Loucy (cell line): ENCODE results near the gene NLGN4X.

Experiments used
- H2AFZ ChIP-seq: fragments of 200-600 bp; sonication (generic); 2 replicates; pipeline ENCODE4 v1.6.0; 2016; ENCODE audit warnings: antibody characterized with exemption, mild to moderate bottlenecking, low read length, moderate library complexity
- H3F3A ChIP-seq: fragments of 200-600 bp; 2 replicates; pipeline ENCODE4 v1.6.0; 2016; ENCODE audit warnings: antibody characterized with exemption, low read depth, mild to moderate bottlenecking
- H3K27me3 ChIP-seq: fragments of 200-600 bp; sonication (generic); 2 replicates; pipeline ENCODE4 v1.6.1; 2014; ENCODE audit warnings: low read length, mild to moderate bottlenecking; ENCODE audit not compliant: insufficient read depth, poor library complexity, severe bottlenecking
- H3K36me3 ChIP-seq: fragments of 200-600 bp; sonication (generic); 2 replicates; pipeline ENCODE4 v1.6.1; 2016; ENCODE audit warnings: low read length; ENCODE audit not compliant: insufficient read depth
- H3K4me1 ChIP-seq: fragments of 200-600 bp; sonication (generic); 2 replicates; pipeline ENCODE4 v1.5.1; 2014; ENCODE audit warnings: low read length, mild to moderate bottlenecking; ENCODE audit not compliant: insufficient read depth, poor library complexity, severe bottlenecking
- H3K4me2 ChIP-seq: fragments of 200-600 bp; sonication (generic); 2 replicates; pipeline ENCODE4 v1.6.0; 2014; ENCODE audit warnings: antibody characterized with exemption, low read length, low read depth, mild to moderate bottlenecking; ENCODE audit not compliant: poor library complexity, severe bottlenecking
- H3K4me3 ChIP-seq: fragments of 200-600 bp; sonication (generic); 2 replicates; pipeline ENCODE4 v1.5.1; 2014; ENCODE audit warnings: low read length, mild to moderate bottlenecking, mixed read lengths; ENCODE audit not compliant: poor library complexity, severe bottlenecking
- H3K79me2 ChIP-seq: fragments of 200-600 bp; sonication (generic); 2 replicates; pipeline ENCODE4 v1.6.1; 2014; ENCODE audit warnings: low read length; ENCODE audit not compliant: insufficient read depth
- H3K9ac ChIP-seq: fragments of 200-600 bp; sonication (generic); 2 replicates; pipeline ENCODE4 v1.6.0; 2014; ENCODE audit warnings: mild to moderate bottlenecking, low read depth, low read length, moderate library complexity; ENCODE audit not compliant: poor library complexity, severe bottlenecking
- H3K9me2 ChIP-seq: fragments of 200-600 bp; sonication (generic); replicated peaks from 2 replicates; pipeline ENCODE4 v1.6.1; 2016; ENCODE audit warnings: low read depth, low read length, mixed read lengths
- H3K9me3 ChIP-seq: fragments of 200-600 bp; sonication (generic); 2 replicates; pipeline ENCODE4 v1.6.1; 2014; ENCODE audit warnings: mild to moderate bottlenecking, antibody characterized with exemption, low read length, low read depth; ENCODE audit not compliant: insufficient read depth
- H4K20me1 ChIP-seq: fragments of 200-600 bp; sonication (generic); 2 replicates; pipeline ENCODE4 v1.6.0; 2014; ENCODE audit warnings: antibody characterized with exemption, low read length, mild to moderate bottlenecking; ENCODE audit not compliant: insufficient read depth, poor library complexity, severe bottlenecking
- CTCF ChIP-seq: fragments of 200-600 bp; sonication (generic); conservative IDR thresholded peaks from 2 replicates; pipeline ENCODE4 v1.5.1; 2014; ENCODE audit warnings: mild to moderate bottlenecking, antibody characterized with exemption, low read length
- EZH2phosphoT487 ChIP-seq: fragments of 200-600 bp; IDR thresholded peaks from 2 replicates; pipeline ENCODE4 v1.6.1; 2018; ENCODE audit warnings: antibody characterized with exemption, mild to moderate bottlenecking, moderate library complexity, borderline replicate concordance

Gene NLGN4X

GRCh38 chrX:5979338-5979737 lies 249.3 kb downstream of the NLGN4X start:
- H3K4me1 ChIP-seq: no peaks in the 10 kb centered on the region
- H3F3A ChIP-seq: no peaks in the 10 kb centered on the region
- no peaks in the 10 kb centered on the region for H3K27me3 ChIP-seq
- H3K36me3 ChIP-seq: no peaks in the 10 kb centered on the region
- TF ChIP-seq CTCF (no peak), EZH2phosphoT487 (no peak)
- no peak overlapping the region for H2AFZ ChIP-seq
- no peak overlapping the region for H3K9ac ChIP-seq
- no peaks in the 10 kb centered on the region for H3K79me2 ChIP-seq
- H3K4me2 ChIP-seq: no peak overlapping the region
- H4K20me1 ChIP-seq: no peaks in the 10 kb centered on the region
- H3K9me3 ChIP-seq: no peaks in the 10 kb centered on the region
- H3K4me3 ChIP-seq: no peak overlapping the region
- H3K9me2 ChIP-seq: no peaks in the 10 kb centered on the region

GRCh38 chrX:5976332-5976731 lies 252.3 kb downstream of the NLGN4X start:
- H4K20me1 ChIP-seq: no peaks in the 10 kb centered on the region
- no peaks in the 10 kb centered on the region for H3K27me3 ChIP-seq
- H3K36me3 ChIP-seq: no peaks in the 10 kb centered on the region
- H3K9me2 ChIP-seq: no peaks in the 10 kb centered on the region
- H3K79me2 ChIP-seq: no peaks in the 10 kb centered on the region
- no peaks in the 10 kb centered on the region for H3K9me3 ChIP-seq
- no peak overlapping the region for H3K4me2 ChIP-seq
- H3K9ac ChIP-seq: no peak overlapping the region
- no peaks in the 10 kb centered on the region for H3K4me1 ChIP-seq
- no peak for TF ChIP-seq EZH2phosphoT487
- TF ChIP-seq CTCF: no peak
- H2AFZ ChIP-seq: no peak overlapping the region
- no peaks in the 10 kb centered on the region for H3F3A ChIP-seq
- H3K4me3 ChIP-seq: no peak overlapping the region

- H3K4me1 ChIP-seq: no peaks in the 10 kb centered on the region
- H3K4me2 ChIP-seq: no peak overlapping the region
- H2AFZ ChIP-seq: no peak overlapping the region
Observed at GRCh38 chrX:5971300-5971699, 257.4 kb downstream of the NLGN4X start.

More at GRCh38 chrX:5971300-5971699, 257.4 kb downstream of the NLGN4X start:
- no peaks in the 10 kb centered on the region for H3K36me3 ChIP-seq
- no peaks in the 10 kb centered on the region for H4K20me1 ChIP-seq
- H3K79me2 ChIP-seq: no peaks in the 10 kb centered on the region
- no peak overlapping the region for H3K4me3 ChIP-seq
- no peaks in the 10 kb centered on the region for H3K9me2 ChIP-seq
- no peaks in the 10 kb centered on the region for H3F3A ChIP-seq
- H3K27me3 ChIP-seq: no peaks in the 10 kb centered on the region
- TF ChIP-seq EZH2phosphoT487 (no peak), CTCF (no peak)
- no peaks in the 10 kb centered on the region for H3K9me3 ChIP-seq
- no peak overlapping the region for H3K9ac ChIP-seq
